Fibroblast of gingiva (primary cell): ENCODE data around the gene KYNU.
"Not testable (repeated sequence)": the region's sequence is repeated elsewhere in the genome, so short reads cannot be mapped to it uniquely, and the experiment has no call there.

Source experiments
- DNase-seq: peaks from one replicate; pipeline ENCODE4 v3.0.0-alpha.2; 2011; ENCODE audit warnings: low read depth

KYNU gene

GRCh38 chr2:142915502-142915901 is 38.0 kb downstream of the KYNU start:
- DNase-seq = no peak

GRCh38 chr2:142918624-142919023 is 41.2 kb downstream of the KYNU start:
- DNase-seq = peak; percentile 76

GRCh38 chr2:142920571-142920970 is 43.1 kb downstream of the KYNU start:
- DNase-seq = no peak

GRCh38 chr2:142926445-142926844 is 49.0 kb downstream of the KYNU start:
- no peak for DNase-seq

GRCh38 chr2:142930835-142931398 is 53.5 kb downstream of the KYNU start:
- no peak for DNase-seq

- DNase-seq = no peak
These were observed 56.5 kb downstream of the KYNU start for GRCh38 chr2:142933916-142934315.

- no peak for DNase-seq
These were observed 58.2 kb downstream of the KYNU start for GRCh38 chr2:142935563-142936089.

GRCh38 chr2:142936629-142937028 is 59.2 kb downstream of the KYNU start:
- DNase-seq = no peak

- DNase-seq = peak; percentile 44
These were observed 59.9 kb downstream of the KYNU start for GRCh38 chr2:142937347-142937746.

- DNase-seq = no peak
These were observed 60.8 kb downstream of the KYNU start for GRCh38 chr2:142938240-142938639.

- DNase-seq = no peak
These were observed 63.3 kb downstream of the KYNU start for GRCh38 chr2:142940606-142941223.

GRCh38 chr2:142942690-142943089 is 65.2 kb downstream of the KYNU start:
- DNase-seq = no peak

GRCh38 chr2:142944264-142944663 is 66.8 kb downstream of the KYNU start:
- DNase-seq = peak; percentile 14

GRCh38 chr2:142944721-142945120 is 67.3 kb downstream of the KYNU start:
- peak; percentile 16 for DNase-seq

- DNase-seq = no peak
These were observed 69.5 kb downstream of the KYNU start for GRCh38 chr2:142946941-142947340.

GRCh38 chr2:142948723-142949122 is 71.3 kb downstream of the KYNU start:
- not testable (repeated sequence) for DNase-seq

- not testable (repeated sequence) for DNase-seq
These were observed 72.9 kb downstream of the KYNU start for GRCh38 chr2:142950323-142950722.

GRCh38 chr2:142951190-142952007 is 73.9 kb downstream of the KYNU start:
- peak; percentile 24 for DNase-seq

- DNase-seq = no peak
These were observed 74.6 kb downstream of the KYNU start for GRCh38 chr2:142952018-142952417.

GRCh38 chr2:142952793-142953494 is 75.5 kb downstream of the KYNU start:
- no peak for DNase-seq

- DNase-seq = no peak
These were observed 77.0 kb downstream of the KYNU start for GRCh38 chr2:142954493-142954892.

- DNase-seq = no peak
These were observed 79.7 kb downstream of the KYNU start for GRCh38 chr2:142957144-142957543.
